Measurements from ENCODE around the gene SMAD4.

DNA sequence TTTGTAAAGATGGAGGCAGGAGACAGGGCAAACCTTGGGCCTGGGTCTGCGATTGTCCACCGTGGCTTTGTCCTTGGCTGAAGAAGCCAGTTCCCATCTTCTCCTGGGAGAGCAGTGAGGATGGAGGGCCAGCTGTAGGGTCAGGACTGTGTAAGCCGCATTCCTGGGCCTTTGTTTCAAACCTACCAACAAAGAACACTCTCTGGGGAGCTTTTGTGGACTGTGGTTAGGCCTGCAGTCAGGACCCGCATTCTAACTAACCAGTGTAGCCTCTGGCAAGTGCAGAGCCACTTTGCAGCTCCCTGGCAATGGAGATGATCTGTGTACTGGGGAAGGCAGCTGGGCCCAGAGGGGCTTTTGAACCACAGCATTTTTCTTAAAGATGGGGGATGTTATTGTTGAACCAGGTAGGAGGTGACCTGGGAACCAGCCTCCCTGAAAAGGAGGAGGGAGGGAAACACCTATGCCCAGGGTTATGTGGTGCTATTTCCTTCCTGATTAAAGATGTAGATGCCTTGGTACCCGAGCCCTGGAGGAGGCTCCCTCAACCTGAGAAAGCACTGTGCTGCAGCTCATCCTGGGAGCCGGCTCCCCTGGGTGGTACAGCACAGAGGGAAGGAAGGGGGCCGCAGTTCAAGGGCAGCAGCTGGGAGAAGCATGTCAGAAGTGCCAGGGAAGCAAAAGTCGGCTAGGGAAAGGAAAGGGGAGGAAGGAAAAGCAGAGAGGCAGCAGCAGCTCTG is 12.7 kb upstream of the SMAD4 start:
- TF ChIP-seq, protein P1, sequence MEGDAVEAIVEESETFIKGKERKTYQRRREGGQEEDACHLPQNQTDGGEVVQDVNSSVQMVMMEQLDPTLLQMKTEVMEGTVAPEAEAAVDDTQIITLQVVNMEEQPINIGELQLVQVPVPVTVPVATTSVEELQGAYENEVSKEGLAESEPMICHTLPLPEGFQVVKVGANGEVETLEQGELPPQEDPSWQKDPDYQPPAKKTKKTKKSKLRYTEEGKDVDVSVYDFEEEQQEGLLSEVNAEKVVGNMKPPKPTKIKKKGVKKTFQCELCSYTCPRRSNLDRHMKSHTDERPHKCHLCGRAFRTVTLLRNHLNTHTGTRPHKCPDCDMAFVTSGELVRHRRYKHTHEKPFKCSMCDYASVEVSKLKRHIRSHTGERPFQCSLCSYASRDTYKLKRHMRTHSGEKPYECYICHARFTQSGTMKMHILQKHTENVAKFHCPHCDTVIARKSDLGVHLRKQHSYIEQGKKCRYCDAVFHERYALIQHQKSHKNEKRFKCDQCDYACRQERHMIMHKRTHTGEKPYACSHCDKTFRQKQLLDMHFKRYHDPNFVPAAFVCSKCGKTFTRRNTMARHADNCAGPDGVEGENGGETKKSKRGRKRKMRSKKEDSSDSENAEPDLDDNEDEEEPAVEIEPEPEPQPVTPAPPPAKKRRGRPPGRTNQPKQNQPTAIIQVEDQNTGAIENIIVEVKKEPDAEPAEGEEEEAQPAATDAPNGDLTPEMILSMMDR (IDR thresholded peaks at IDR 0.05; ENCODE audit: low read depth, low read length, missing input control) = no peak
- TF ChIP-seq RXRA (IDR thresholded peaks at IDR 0.05) (no peak), TAF1 (conservative IDR thresholded peaks at IDR 0.05) (no peak), ZBTB33 (IDR thresholded peaks at IDR 0.05) (no peak), JUND (IDR thresholded peaks at IDR 0.05) (no peak), RAD21 (IDR thresholded peaks at IDR 0.05) (no peak)
- TF ChIP-seq, protein P2, sequence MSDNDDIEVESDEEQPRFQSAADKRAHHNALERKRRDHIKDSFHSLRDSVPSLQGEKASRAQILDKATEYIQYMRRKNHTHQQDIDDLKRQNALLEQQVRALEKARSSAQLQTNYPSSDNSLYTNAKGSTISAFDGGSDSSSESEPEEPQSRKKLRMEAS (IDR thresholded peaks at IDR 0.05) = no peak

All from liver (tissue), 3 donors.